Sigmoid colon (tissue), 7 donors: ENCODE measurements around the gene NECTIN1. TPM values are rescaled to one million over a fixed set of nuclear protein-coding genes. Genes with fewer than 3 reads are reported as not detected.

Experiments used
- DNase-seq: peaks from one replicate; pipeline ENCODE4 v3.0.0-alpha.2; 2019
- H3K27ac ChIP-seq, 4 donors: fragments of 200-600 bp; sonication (generic); one replicate each; pipeline ENCODE4 v1.5.1; 2016 to 2019; ENCODE audit warnings: mild to moderate bottlenecking in 1 of 4
- H3K27me3 ChIP-seq, 3 donors: fragments of 200-600 bp; sonication (generic); one replicate each; pipeline ENCODE4 v1.5.1; 2019; ENCODE audit warnings: mild to moderate bottlenecking in 1 of 3
- H3K36me3 ChIP-seq, 4 donors: fragments of 200-600 bp; sonication (generic); one replicate each; pipeline ENCODE4 v1.5.1; 2016 to 2019
- H3K4me1 ChIP-seq, 4 donors: fragments of 200-600 bp; sonication (generic); one replicate each; pipeline ENCODE4 v1.5.1; 2017 to 2019
- H3K4me3 ChIP-seq, 4 donors: fragments of 200-600 bp; sonication (generic); one replicate each; pipeline ENCODE4 v1.5.1; 2017 to 2019; ENCODE audit warnings: mild to moderate bottlenecking in 2 of 4, moderate library complexity in 1 of 4
- H3K9me3 ChIP-seq, 4 donors: fragments of 200-600 bp in 3 of 4; sonication (generic) in 3 of 4; one replicate each; pipeline versions ENCODE4 v1.5.1 to v1.6.1; 2013 to 2019
- CTCF ChIP-seq, 4 experiments: fragments of 450-650 bp in 3 of 4; fragments of 200-600 bp in 1 of 4; IDR thresholded peaks; one replicate each; pipeline ENCODE4 v1.5.1; 2016 to 2019; ENCODE audit warnings: antibody characterized with exemption in 4 of 4, mild to moderate bottlenecking in 3 of 4, moderate library complexity in 2 of 4
- EP300 ChIP-seq, 4 donors: sonication (generic); formaldehyde crosslinking; IDR thresholded peaks; one replicate each; pipeline ENCODE4 v1.6.1; 2017; ENCODE audit warnings: antibody characterized with exemption in 4 of 4
- POLR2A ChIP-seq, 2 donors: fragments of 450-650 bp; IDR thresholded peaks; one replicate each; pipeline ENCODE4 v1.6.1; 2016; ENCODE audit warnings: antibody characterized with exemption in 2 of 2, mild to moderate bottlenecking in 2 of 2, moderate library complexity in 2 of 2
- POLR2AphosphoS5 ChIP-seq, 4 donors: sonication (generic); formaldehyde crosslinking; IDR thresholded peaks; one replicate each; pipeline ENCODE4 v1.6.1; 2017; ENCODE audit warnings: antibody characterized with exemption in 4 of 4
- WGBS, 2 donors: extraction: QIAGEN DNeasy Blood & Tissue Kit; methylation state at CpG; one replicate each; pipeline ENCODE4 v1.1.7; 2013; 5-methylcytosine and 5-hydroxymethylcytosine counted together
- intact Hi-C: fragments of 100-400 bp; cut with DNase I; formaldehyde crosslinking; loops from one replicate; pipeline ENCODE4 v1.15.1; 2023
- polyA plus RNA-seq, 3 donors: library from polyadenylated mRNA; stranded (reverse); fragments of 200-250 nt; gene quantifications; one replicate each; pipeline ENCODE4 v1.2.3, GENCODE V29; 2013
- total RNA-seq, 4 donors: library from RNA; depleted of rRNA; stranded (reverse); fragments of >200 nt; gene quantifications; one replicate each; pipeline ENCODE4 v1.1.0, GENCODE V29; 2016
- donor health status: healthy with polysubstance abuse.
- donor health status: Bipolar disorder and iron deficiency.
- donor health status: healthy.

NECTIN1 gene
- total and polyA plus RNA-seq, 7 donors = 0.16 to 19.0 (median 1.7) TPM

- no peak overlapping the region for H3K4me3 ChIP-seq
- H3K36me3 ChIP-seq = no peaks in the 10 kb centered on the region
- no peak for DNase-seq
- no peaks in the 10 kb centered on the region for H3K4me1 ChIP-seq
- H3K9me3 ChIP-seq = no peaks in the 10 kb centered on the region
- H3K27me3 ChIP-seq = no peaks in the 10 kb centered on the region
- H3K27ac ChIP-seq = no peak overlapping the region
- WGBS, 2 donors = 91 to 92% methylated on average over 14 of the region's 14 CpGs
- intact Hi-C loops = no loop called here
- TF ChIP-seq CTCF (IDR thresholded peaks at IDR 0.05) (no peak), EP300 (IDR thresholded peaks at IDR 0.05) (no peak), POLR2A (IDR thresholded peaks at IDR 0.05) (no peak), POLR2AphosphoS5 (IDR thresholded peaks at IDR 0.05) (no peak)
Measured at GRCh38 chr11:119717839-119718534, 11.0 kb downstream of the NECTIN1 start.

GRCh38 chr11:119716582-119717498 lies 12.2 kb downstream of the NECTIN1 start:
- DNase-seq = no peak
- intact Hi-C loops = no loop called here
- TF ChIP-seq POLR2A (IDR thresholded peaks at IDR 0.05) = no peak
- no peak for TF ChIP-seq POLR2AphosphoS5 (IDR thresholded peaks at IDR 0.05)
- no peak for TF ChIP-seq CTCF (IDR thresholded peaks at IDR 0.05)
- TF ChIP-seq EP300 (IDR thresholded peaks at IDR 0.05) = no peak
- no peak overlapping the region for H3K4me3 ChIP-seq
- no peaks in the 10 kb centered on the region for H3K36me3 ChIP-seq
- H3K4me1 ChIP-seq = no peaks in the 10 kb centered on the region
- H3K9me3 ChIP-seq = no peaks in the 10 kb centered on the region
- WGBS, 2 donors = 82 to 87% methylated on average over 30 of the region's 30 CpGs
- no peak overlapping the region for H3K27ac ChIP-seq
- no peaks in the 10 kb centered on the region for H3K27me3 ChIP-seq

GRCh38 chr11:119714590-119714989 lies 14.4 kb downstream of the NECTIN1 start:
- Histone ChIP-seq H3K4me1 (no peaks in the 10 kb centered on the region), H3K36me3 (no peaks in the 10 kb centered on the region), H3K4me3 (no peak overlapping the region), H3K9me3 (no peaks in the 10 kb centered on the region), H3K27ac (no peak overlapping the region), H3K27me3 (no peaks in the 10 kb centered on the region)
- TF ChIP-seq CTCF (IDR thresholded peaks at IDR 0.05) (no peak), POLR2A (IDR thresholded peaks at IDR 0.05) (no peak), POLR2AphosphoS5 (IDR thresholded peaks at IDR 0.05) (no peak)
- intact Hi-C loops = no loop called here
- no peak for DNase-seq
- WGBS, 2 donors = 76 to 79% methylated on average over 6 of the region's 6 CpGs

GRCh38 chr11:119714189-119714588 lies 14.8 kb downstream of the NECTIN1 start:
- H3K36me3 ChIP-seq = no peaks in the 10 kb centered on the region
- TF ChIP-seq EP300 (IDR thresholded peaks at IDR 0.05) = no peak
- no peak for DNase-seq

GRCh38 chr11:119713359-119714040 lies 15.5 kb downstream of the NECTIN1 start:
- Histone ChIP-seq H3K27ac (no peak overlapping the region), H3K9me3 (no peaks in the 10 kb centered on the region), H3K4me3 (no peak overlapping the region), H3K27me3 (no peaks in the 10 kb centered on the region), H3K36me3 (no peaks in the 10 kb centered on the region), H3K4me1 (no peaks in the 10 kb centered on the region)
- intact Hi-C loops = no loop called here
- no peak for DNase-seq
- 52 to 69% methylated on average over 9 of the region's 9 CpGs for WGBS, 2 donors
- TF ChIP-seq POLR2A (IDR thresholded peaks at IDR 0.05) = no peak
- TF ChIP-seq POLR2AphosphoS5 (IDR thresholded peaks at IDR 0.05) = no peak
- TF ChIP-seq CTCF (IDR thresholded peaks at IDR 0.05) = no peak
- TF ChIP-seq EP300 (IDR thresholded peaks at IDR 0.05) = no peak

More at GRCh38 chr11:119714189-119714588, 14.8 kb downstream of the NECTIN1 start:
- Histone ChIP-seq H3K27ac (no peak overlapping the region), H3K27me3 (no peaks in the 10 kb centered on the region), H3K4me3 (no peak overlapping the region), H3K4me1 (no peaks in the 10 kb centered on the region), H3K9me3 (no peaks in the 10 kb centered on the region)
- intact Hi-C loops = no loop called here
- WGBS, 2 donors = 76 to 83% methylated on average over 8 of the region's 8 CpGs
